ENCODE data around the gene TRMU. TPM values are rescaled to one million over a fixed set of nuclear protein-coding genes. Genes with fewer than 3 reads are reported as not detected.

TRMU gene
- 10 to 100 TPM in 3 of 4 donors, 1 to 10 TPM in 1; 9.1 to 14.4 (median 13.0) TPM for total RNA-seq

- peak within 1 kb of the TSS; percentile 92 to 98 (median 95) for H3K27ac ChIP-seq
- H3K9me3 ChIP-seq = no peaks in the 10 kb centered on the region
- ATAC-seq (peak; percentile 86 to 91), DNase-seq (peak; percentile 70 to 78)
- H3K27me3 ChIP-seq = no peaks in the 10 kb centered on the region
- intact Hi-C loops (cut with DNase I; ENCODE audit: low total_unique reads) (no loop called here), in situ Hi-C loops (cut with MboI; ENCODE audit: low sequenced_read_pairs in 4 of 4) (no loop called here)
- H3K4me1 ChIP-seq = peaks cover 13 to 16% of the 10 kb centered on the region in 2 donors
- H3K4me3 ChIP-seq = peak within 1 kb of the TSS; percentile 79 to 98 (median 88)
- peaks cover 0 to 22% of the 10 kb centered on the region in 2 donors for H3K36me3 ChIP-seq
- peak; percentile 44 to 75 for TF ChIP-seq POLR2A (IDR thresholded peaks at IDR 0.05)
- TF ChIP-seq CTCF (IDR thresholded peaks at IDR 0.05 in 4 of 5, conservative IDR thresholded peaks at IDR 0.05 in 1 of 5) = no peak
These were observed at the start of gene TRMU for GRCh38 chr22:46335201-46336118. TRMU (plus strand) TSS chr22:46335714; CDS start chr22:46335765, 51 bp downstream.

GRCh38 chr22:46286006-46286405 is 49.5 kb upstream of the TRMU start:
- no peak overlapping the region for H3K4me3 ChIP-seq
- DNase-seq = no peak
- peaks cover 10 to 13% of the 10 kb centered on the region in 2 donors for H3K4me1 ChIP-seq
- H3K27ac ChIP-seq = no peak overlapping the region
- TF ChIP-seq POLR2A (IDR thresholded peaks at IDR 0.05) (no peak), CTCF (IDR thresholded peaks at IDR 0.05 in 4 of 5, conservative IDR thresholded peaks at IDR 0.05 in 1 of 5) (no peak)
- H3K9me3 ChIP-seq = no peaks in the 10 kb centered on the region
- no peaks in the 10 kb centered on the region for H3K27me3 ChIP-seq
- intact Hi-C loops (cut with DNase I; ENCODE audit: low total_unique reads) = no loop called here
- peaks cover 0 to 53% of the 10 kb centered on the region in 2 donors for H3K36me3 ChIP-seq
- ATAC-seq = no peak
- in situ Hi-C loops (cut with MboI; ENCODE audit: low sequenced_read_pairs in 4 of 4) = no loop called here

- intact Hi-C loops (cut with DNase I; ENCODE audit: low total_unique reads) = no loop called here
- Histone ChIP-seq H3K27me3 (no peaks in the 10 kb centered on the region), H3K27ac (peak overlapping the region in 3 of 4 donors; percentile 29 to 45 (median 35)), H3K4me1 (peaks cover 11 to 14% of the 10 kb centered on the region in 2 donors), H3K4me3 (peak overlapping the region in 1 of 4 donors; percentile 27), H3K9me3 (no peaks in the 10 kb centered on the region), H3K36me3 (peaks cover 0 to 46% of the 10 kb centered on the region in 2 donors)
- in situ Hi-C loops (cut with MboI; ENCODE audit: low sequenced_read_pairs in 4 of 4) = no loop called here
- TF ChIP-seq CTCF (IDR thresholded peaks at IDR 0.05 in 4 of 5, conservative IDR thresholded peaks at IDR 0.05 in 1 of 5) (no peak), POLR2A (IDR thresholded peaks at IDR 0.05) (no peak)
- ATAC-seq (no peak), DNase-seq (no peak)
These were observed 48.3 kb upstream of the TRMU start for GRCh38 chr22:46286941-46287872.

GRCh38 chr22:46287873-46288751 is 47.4 kb upstream of the TRMU start:
- in situ Hi-C loops (cut with MboI; ENCODE audit: low sequenced_read_pairs in 4 of 4) = no loop called here
- no peaks in the 10 kb centered on the region for H3K9me3 ChIP-seq
- intact Hi-C loops (cut with DNase I; ENCODE audit: low total_unique reads) = no loop called here
- no peak for DNase-seq
- H3K36me3 ChIP-seq = peaks cover 0 to 41% of the 10 kb centered on the region in 2 donors
- ATAC-seq = no peak
- peak overlapping the region in 3 of 4 donors; percentile 29 to 45 (median 35) for H3K27ac ChIP-seq
- no peaks in the 10 kb centered on the region for H3K27me3 ChIP-seq
- H3K4me3 ChIP-seq = peak overlapping the region in 1 of 4 donors; percentile 27
- TF ChIP-seq POLR2A (IDR thresholded peaks at IDR 0.05) (no peak), CTCF (IDR thresholded peaks at IDR 0.05 in 4 of 5, conservative IDR thresholded peaks at IDR 0.05 in 1 of 5) (no peak)
- H3K4me1 ChIP-seq = peaks cover 11 to 14% of the 10 kb centered on the region in 2 donors

Measured in gastrocnemius medialis (tissue), 4 donors.